Aorta (tissue), 5 donors: ENCODE measurements around the gene GALNTL6. TPM values are rescaled to one million over a fixed set of nuclear protein-coding genes. Genes with fewer than 3 reads are reported as not detected.

Source experiments
- ATAC-seq: fragments of 200-7000 bp; cut with Tn5 transposase; one replicate; pipeline ENCODE4 v1.9.1; 2022; ENCODE audit warnings: moderate library complexity; ENCODE audit not compliant: low FRiP score
- DNase-seq, 2 donors: peaks; one replicate each; pipeline ENCODE4 v3.0.0-alpha.2; 2020
- H3K27ac ChIP-seq, 2 donors: one replicate each; pipeline ENCODE4 v1.5.1; 2013; ENCODE audit warnings: low read length in 2 of 2, mild to moderate bottlenecking in 2 of 2, moderate library complexity in 2 of 2, control low read depth in 1 of 2, inconsistent platforms in 1 of 2, low read depth in 1 of 2
- H3K27me3 ChIP-seq, 2 donors: one replicate each; pipeline ENCODE4 v1.6.1; 2013; ENCODE audit warnings: control low read depth in 1 of 2, low read length in 1 of 2, mild to moderate bottlenecking in 1 of 2, moderate library complexity in 1 of 2; ENCODE audit not compliant: insufficient read depth in 2 of 2, control insufficient read depth in 1 of 2
- H3K36me3 ChIP-seq, 2 donors: one replicate each; pipeline ENCODE4 v1.6.1; 2013; ENCODE audit warnings: control low read depth in 1 of 2, low read length in 1 of 2, mild to moderate bottlenecking in 1 of 2; ENCODE audit not compliant: insufficient read depth in 2 of 2, control insufficient read depth in 1 of 2
- H3K4me1 ChIP-seq, 2 donors: one replicate each; pipeline ENCODE4 v1.6.1; 2013; ENCODE audit warnings: low read length in 2 of 2, control low read depth in 1 of 2, mild to moderate bottlenecking in 1 of 2, moderate library complexity in 1 of 2; ENCODE audit not compliant: insufficient read depth in 2 of 2, control insufficient read depth in 1 of 2
- H3K4me3 ChIP-seq, 2 donors: one replicate each; pipeline ENCODE4 v1.5.1; 2013; ENCODE audit warnings: low read length in 2 of 2, control low read depth in 1 of 2, mild to moderate bottlenecking in 1 of 2
- H3K9me3 ChIP-seq: one replicate; pipeline ENCODE4 v1.6.1; 2013; ENCODE audit warnings: mild to moderate bottlenecking, low read length; ENCODE audit not compliant: control insufficient read depth
- WGBS, 2 donors: extraction: QIAGEN DNeasy Blood & Tissue Kit; methylation state at CpG; one replicate each; pipeline ENCODE4 v1.1.7; 2013; 5-methylcytosine and 5-hydroxymethylcytosine counted together
- intact Hi-C, 2 donors: fragments of 100-400 bp; cut with DNase I; formaldehyde crosslinking; loops; one replicate each; pipeline versions ENCODE4 v1.14.2 to v1.15.0; 2022
- polyA plus RNA-seq, 2 donors: library from polyadenylated mRNA; stranded (reverse); fragments of 200-250 nt; gene quantifications; one replicate each; pipeline ENCODE4 v1.2.3, GENCODE V29; 2013
- total RNA-seq, 2 donors: library from RNA; stranded (reverse); fragmentation: NEBNext Ultra II Directional; extraction: Animal tissue kit (Norgen Biotek cat#: 25700); gene quantifications; one replicate each; pipeline ENCODE4 v1.2.1, GENCODE V29; 2021
- donor health status: healthy with polysubstance abuse.
- donor health status: Bipolar disorder and iron deficiency.
- donor health status: DM: no; HTN: no; CAD: no.
- donor health status: DM: no; HTN: no; CAD: no.
- donor health status: DM: yes; HTN: yes; CAD: no.

Gene GALNTL6
- total and polyA plus RNA-seq, 4 donors: 0.39 to 1.6 (median 0.46) TPM; not detected in 1

DNA sequence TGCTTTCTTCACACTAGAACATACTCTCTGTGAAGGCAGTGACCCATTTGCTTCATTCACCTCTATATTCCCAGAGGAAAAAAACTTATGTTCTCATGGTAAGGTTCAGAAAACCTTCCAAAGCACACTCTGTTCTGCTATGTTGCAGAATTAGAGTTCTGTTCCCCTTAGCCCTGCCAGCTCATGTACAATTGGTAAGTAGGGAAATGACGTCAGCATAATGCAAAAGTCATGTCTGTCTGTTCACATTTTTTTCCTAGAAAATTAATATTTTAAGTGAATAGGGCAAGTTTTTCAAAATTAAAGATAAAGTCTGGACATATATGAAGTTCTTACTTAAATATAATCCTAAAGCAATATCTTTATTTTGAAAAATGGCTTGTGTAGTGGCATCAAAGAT lies 443.6 kb downstream of the GALNTL6 start:
- DNase-seq (no peak), ATAC-seq (no peak)
- no peak overlapping the region for H3K4me3 ChIP-seq
- H3K4me1 ChIP-seq: no peaks in the 10 kb centered on the region
- no peaks in the 10 kb centered on the region for H3K36me3 ChIP-seq
- intact Hi-C loops: no loop called here
- 51 to 56% methylated on average over 1 of the region's 1 CpG for WGBS, 2 donors
- no peaks in the 10 kb centered on the region for H3K27me3 ChIP-seq
- H3K27ac ChIP-seq: no peak overlapping the region
- H3K9me3 ChIP-seq: no peaks in the 10 kb centered on the region

DNA sequence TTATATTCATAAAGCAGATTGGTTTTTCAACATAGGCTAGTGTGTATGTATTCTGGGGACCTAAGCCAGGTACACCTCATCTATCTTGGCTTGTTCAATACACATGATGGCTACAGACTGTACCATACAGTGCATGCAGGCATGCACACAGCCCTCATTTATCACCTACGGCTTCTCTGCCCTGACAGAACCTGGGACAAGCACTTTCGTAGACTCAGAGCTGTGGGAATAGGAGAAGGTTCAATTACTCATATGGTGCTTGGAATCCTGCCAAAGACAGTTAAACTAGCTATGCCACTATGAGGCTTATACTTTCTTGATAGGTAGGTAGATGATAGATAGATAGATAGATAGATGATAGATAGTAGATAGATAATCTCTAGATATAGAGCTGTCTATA lies 457.2 kb downstream of the GALNTL6 start:
- H3K4me3 ChIP-seq: no peak overlapping the region
- ATAC-seq: no peak
- no peaks in the 10 kb centered on the region for H3K4me1 ChIP-seq
- intact Hi-C loops: no loop called here
- H3K36me3 ChIP-seq: no peaks in the 10 kb centered on the region
- H3K27me3 ChIP-seq: no peaks in the 10 kb centered on the region
- WGBS, 2 donors: 19 to 27% methylated on average over 2 of the region's 2 CpGs
- no peak overlapping the region for H3K27ac ChIP-seq
- H3K9me3 ChIP-seq: no peaks in the 10 kb centered on the region
- no peak for DNase-seq

DNA sequence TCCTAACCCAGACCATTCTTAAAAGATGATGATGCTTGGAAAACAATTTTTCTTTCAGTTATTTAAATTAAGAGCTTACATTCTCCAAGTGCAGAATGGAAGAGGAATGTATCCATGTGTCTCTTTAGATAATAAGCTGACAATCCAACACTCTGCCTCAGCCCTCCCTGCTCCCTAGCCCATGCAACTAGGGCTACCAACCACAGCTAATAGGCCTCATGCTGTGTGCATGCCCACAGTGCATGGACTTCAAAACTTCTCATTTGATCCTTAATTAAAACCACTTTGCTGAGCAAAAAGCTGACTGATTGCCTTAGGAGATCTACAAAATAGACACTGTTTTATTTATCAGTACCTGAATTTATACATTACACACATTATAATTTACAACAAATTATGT lies 473.9 kb downstream of the GALNTL6 start:
- ATAC-seq (no peak), DNase-seq (no peak)
- no peaks in the 10 kb centered on the region for H3K36me3 ChIP-seq
- intact Hi-C loops: no loop called here
- no peak overlapping the region for H3K27ac ChIP-seq
- H3K27me3 ChIP-seq: no peaks in the 10 kb centered on the region
- H3K9me3 ChIP-seq: no peaks in the 10 kb centered on the region
- H3K4me3 ChIP-seq: no peak overlapping the region
- H3K4me1 ChIP-seq: no peaks in the 10 kb centered on the region

DNA sequence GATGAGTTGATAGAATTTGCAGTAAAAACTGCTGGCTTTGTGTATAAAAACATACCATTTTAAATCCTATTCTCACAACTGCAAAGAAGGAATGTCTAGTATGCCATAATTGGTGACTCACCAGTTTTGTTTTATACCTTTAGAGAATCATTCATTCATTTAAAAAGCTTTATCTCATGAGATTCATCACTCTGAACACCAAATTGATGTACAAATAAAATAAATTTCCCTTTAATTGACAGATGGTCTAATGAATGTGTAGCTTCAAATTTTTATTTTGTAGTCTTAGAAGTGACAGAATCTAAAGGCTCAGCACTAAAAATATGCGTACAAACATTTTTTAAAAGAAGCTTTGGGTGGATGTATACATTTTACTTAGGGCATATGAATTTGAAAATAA lies 492.5 kb downstream of the GALNTL6 start:
- Histone ChIP-seq H3K27me3 (no peaks in the 10 kb centered on the region), H3K36me3 (no peaks in the 10 kb centered on the region), H3K4me1 (no peaks in the 10 kb centered on the region), H3K9me3 (no peaks in the 10 kb centered on the region), H3K4me3 (no peak overlapping the region), H3K27ac (no peak overlapping the region)
- ATAC-seq (no peak), DNase-seq (no peak)
- intact Hi-C loops: no loop called here
- WGBS, 2 donors: 93 to 95% methylated on average over 1 of the region's 1 CpG

DNA sequence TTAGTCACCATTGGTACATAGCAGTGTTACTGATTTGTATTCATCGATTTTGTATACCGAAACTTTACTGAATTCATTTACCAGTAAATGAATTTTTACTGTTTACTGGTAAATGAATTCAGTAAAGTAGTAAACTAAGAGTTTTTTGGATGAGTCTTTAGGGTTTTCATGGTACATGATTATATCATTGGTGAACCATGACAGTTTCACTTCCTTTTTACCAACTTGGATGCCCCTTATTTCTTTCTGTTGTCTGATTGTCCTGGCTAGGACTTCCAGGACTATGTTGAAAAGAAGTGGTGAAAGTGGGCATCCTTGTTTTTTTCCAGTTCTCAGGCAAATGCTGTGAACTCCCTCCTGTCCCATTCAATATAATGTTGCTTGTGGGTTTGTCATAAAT lies 494.9 kb downstream of the GALNTL6 start:
- Histone ChIP-seq H3K4me3 (no peak overlapping the region), H3K9me3 (no peaks in the 10 kb centered on the region), H3K36me3 (no peaks in the 10 kb centered on the region), H3K4me1 (no peaks in the 10 kb centered on the region), H3K27me3 (no peaks in the 10 kb centered on the region), H3K27ac (no peak overlapping the region)
- intact Hi-C loops: no loop called here
- WGBS, 2 donors: 94 to 96% methylated on average over 2 of the region's 2 CpGs
- ATAC-seq: no peak
- DNase-seq: no peak

DNA sequence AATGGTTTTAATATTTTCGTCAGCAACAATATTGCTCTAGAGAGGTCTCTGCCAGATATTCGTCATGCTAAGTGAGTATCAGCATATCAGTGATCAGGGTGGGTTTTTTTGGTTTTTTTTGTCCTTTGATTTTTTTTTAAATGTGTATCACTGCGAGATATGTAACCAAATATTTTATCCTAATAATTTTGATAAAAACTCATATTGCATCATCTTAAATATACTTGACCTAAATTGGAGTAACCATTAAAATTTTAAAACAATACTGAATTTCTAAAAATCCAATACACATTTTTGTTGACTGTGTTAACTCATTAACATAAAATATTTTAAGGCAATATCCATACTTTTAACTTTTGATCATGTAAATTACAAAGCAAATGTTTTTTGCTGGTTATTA lies 498.5 kb downstream of the GALNTL6 start:
- Histone ChIP-seq H3K4me3 (no peak overlapping the region), H3K27me3 (no peaks in the 10 kb centered on the region), H3K4me1 (no peaks in the 10 kb centered on the region), H3K27ac (no peak overlapping the region), H3K9me3 (no peaks in the 10 kb centered on the region), H3K36me3 (no peaks in the 10 kb centered on the region)
- DNase-seq (no peak), ATAC-seq (no peak)
- intact Hi-C loops: no loop called here
- WGBS, 2 donors: 72 to 80% methylated on average over 3 of the region's 3 CpGs

DNA sequence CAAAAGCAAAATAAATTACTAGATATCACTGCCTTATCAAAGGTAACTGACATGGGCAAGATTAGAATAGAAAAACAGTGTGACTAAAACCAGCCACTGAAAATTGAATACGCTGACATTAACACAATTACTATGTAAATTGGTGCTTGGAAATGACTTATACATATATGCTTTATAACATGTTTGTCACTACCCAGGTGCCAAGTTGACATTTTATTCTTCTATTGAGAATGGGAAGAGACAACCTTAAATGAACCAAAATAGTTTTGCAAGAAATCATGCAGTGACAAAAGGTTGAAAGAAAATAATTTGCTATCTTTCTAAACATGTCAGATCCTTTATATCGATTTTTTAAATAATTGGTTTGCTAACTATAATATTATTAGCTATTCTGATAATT lies 510.1 kb downstream of the GALNTL6 start:
- no peaks in the 10 kb centered on the region for H3K4me1 ChIP-seq
- no peaks in the 10 kb centered on the region for H3K9me3 ChIP-seq
- intact Hi-C loops: no loop called here
- no peak overlapping the region for H3K4me3 ChIP-seq
- no peak for ATAC-seq
- no peaks in the 10 kb centered on the region for H3K36me3 ChIP-seq
- no peak overlapping the region for H3K27ac ChIP-seq
- 16 to 21% methylated on average over 2 of the region's 2 CpGs for WGBS, 2 donors
- H3K27me3 ChIP-seq: no peaks in the 10 kb centered on the region
- no peak for DNase-seq

DNA sequence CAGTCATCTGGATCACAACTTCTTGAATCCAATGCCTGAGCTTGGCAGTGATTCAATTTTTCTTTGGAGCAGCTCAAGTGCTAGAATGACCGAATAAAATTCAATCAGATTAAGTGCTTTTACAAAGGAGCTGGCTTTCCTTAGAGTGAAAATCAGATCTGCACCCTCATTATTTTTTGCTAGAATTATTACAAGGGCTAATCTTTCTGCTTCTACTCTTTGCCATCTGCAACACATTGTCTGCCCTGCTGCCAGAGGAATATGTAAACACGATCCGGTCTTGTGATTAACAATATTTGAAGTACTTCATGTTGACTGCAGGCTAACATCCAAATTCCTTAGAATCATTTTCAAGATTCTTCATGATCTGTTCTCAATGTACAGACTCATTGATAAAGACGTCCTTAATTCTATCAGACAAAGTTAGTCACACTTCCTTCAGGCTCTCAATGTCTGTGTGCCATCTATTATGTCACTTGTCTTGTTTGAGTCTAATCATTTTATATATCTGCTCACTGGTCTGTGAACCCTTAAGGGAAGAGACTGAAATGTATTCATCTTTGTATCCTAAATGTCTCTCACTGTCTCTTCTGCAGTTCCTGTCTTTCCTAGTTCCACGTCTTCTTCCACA lies 531.2 kb downstream of the GALNTL6 start:
- WGBS, 2 donors: 43 to 44% methylated on average over 5 of the region's 5 CpGs
- no peaks in the 10 kb centered on the region for H3K27me3 ChIP-seq
- no peak overlapping the region for H3K27ac ChIP-seq
- no peaks in the 10 kb centered on the region for H3K36me3 ChIP-seq
- DNase-seq (no peak), ATAC-seq (no peak)
- no peaks in the 10 kb centered on the region for H3K9me3 ChIP-seq
- H3K4me1 ChIP-seq: no peaks in the 10 kb centered on the region
- H3K4me3 ChIP-seq: no peak overlapping the region
- intact Hi-C loops: no loop called here

DNA sequence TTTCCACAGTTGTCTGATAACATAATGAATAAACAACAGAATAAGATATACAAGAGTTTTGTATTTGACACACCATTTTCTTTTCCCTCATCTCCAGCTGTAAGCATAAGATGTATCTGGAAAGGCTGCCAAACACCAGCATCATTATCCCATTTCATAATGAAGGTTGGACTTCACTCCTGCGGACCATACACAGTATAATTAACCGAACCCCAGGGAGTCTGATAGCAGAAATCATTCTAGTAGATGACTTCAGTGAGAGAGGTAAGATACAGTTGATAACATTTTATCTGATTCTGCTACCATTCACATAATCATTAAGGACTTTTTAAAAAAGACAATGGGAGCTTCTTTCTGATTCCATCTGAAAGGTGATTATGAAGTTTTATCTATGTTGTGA lies 535.2 kb downstream of the GALNTL6 start:
- intact Hi-C loops: no loop called here
- Histone ChIP-seq H3K4me1 (no peaks in the 10 kb centered on the region), H3K9me3 (no peaks in the 10 kb centered on the region), H3K27me3 (no peaks in the 10 kb centered on the region), H3K4me3 (no peak overlapping the region), H3K36me3 (no peaks in the 10 kb centered on the region), H3K27ac (no peak overlapping the region)
- DNase-seq: no peak
- WGBS, 2 donors: 81 to 89% methylated on average over 2 of the region's 2 CpGs
- no peak for ATAC-seq
